H7 (cell line): ENCODE measurements around the gene SLC25A21. TPM values are rescaled to one million over a fixed set of nuclear protein-coding genes. Genes with fewer than 3 reads are reported as not detected.

Experiments
- DNase-seq: peaks from one replicate; pipeline ENCODE4 v3.0.0; 2012
- H3K27me3 ChIP-seq: 2 replicates; pipeline ENCODE4 v1.6.0; 2011; ENCODE audit warnings: mild to moderate bottlenecking, low read length; ENCODE audit not compliant: control insufficient read depth, insufficient read depth
- H3K36me3 ChIP-seq: replicated peaks from 2 replicates; pipeline ENCODE4 v1.5.1; 2011; ENCODE audit warnings: low read length; ENCODE audit not compliant: control insufficient read depth, insufficient read depth
- H3K4me3 ChIP-seq: 2 replicates; pipeline ENCODE4 v1.5.1; 2011; ENCODE audit warnings: low read depth, mild to moderate bottlenecking, control low read depth, low read length, moderate library complexity; ENCODE audit not compliant: insufficient read depth
- total RNA-seq: library from RNA; depleted of rRNA; stranded (reverse); fragments of >200 nt; shearing (Covaris generic); gene quantifications from 2 replicates; pipeline ENCODE4 v1.2.3, GENCODE V29; 2014

The SLC25A21 gene
- total RNA-seq, 1 experiment from 2014 or later = 7.7 TPM

GRCh38 chr14:36747411-36748184, 424.8 kb downstream of the SLC25A21 start:
- Histone ChIP-seq H3K36me3 (no peaks in the 10 kb centered on the region), H3K4me3 (no peak overlapping the region), H3K27me3 (no peaks in the 10 kb centered on the region)
- peak; percentile 41 for DNase-seq

- DNase-seq = no peak
- H3K36me3 ChIP-seq = no peaks in the 10 kb centered on the region
- no peaks in the 10 kb centered on the region for H3K27me3 ChIP-seq
- no peak overlapping the region for H3K4me3 ChIP-seq
Observed at GRCh38 chr14:36746872-36747271, 425.5 kb downstream of the SLC25A21 start.

- no peaks in the 10 kb centered on the region for H3K36me3 ChIP-seq
- no peaks in the 10 kb centered on the region for H3K27me3 ChIP-seq
- no peak for DNase-seq
- no peak overlapping the region for H3K4me3 ChIP-seq
Observed at GRCh38 chr14:36741858-36742257, 430.5 kb downstream of the SLC25A21 start.

- Histone ChIP-seq H3K4me3 (no peak overlapping the region), H3K36me3 (no peaks in the 10 kb centered on the region), H3K27me3 (no peaks in the 10 kb centered on the region)
- DNase-seq = no peak
Observed at GRCh38 chr14:36738269-36738668, 434.1 kb downstream of the SLC25A21 start.

- Histone ChIP-seq H3K4me3 (no peak overlapping the region), H3K36me3 (no peaks in the 10 kb centered on the region), H3K27me3 (no peaks in the 10 kb centered on the region)
- no peak for DNase-seq
Observed at GRCh38 chr14:36726128-36726527, 446.3 kb downstream of the SLC25A21 start.

DNA sequence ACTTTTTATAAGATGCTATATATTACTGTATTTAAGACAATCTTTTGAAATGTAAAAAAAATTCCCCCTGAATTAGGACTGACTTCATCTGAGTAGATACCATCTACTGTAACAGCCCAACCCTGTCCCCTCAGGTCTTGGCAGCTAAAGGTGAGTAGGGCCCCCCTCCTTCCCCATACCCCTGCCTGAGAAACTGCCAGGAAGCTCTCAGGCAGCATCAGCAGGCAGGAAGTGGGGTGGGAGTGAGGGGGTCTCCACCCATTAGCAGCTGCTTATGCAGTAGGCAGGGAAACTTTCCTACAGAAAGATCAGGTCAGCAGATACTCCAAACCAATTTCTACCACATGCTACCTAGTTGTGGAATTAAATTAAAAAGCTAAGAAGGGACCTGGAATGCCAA, 448.2 kb downstream of the SLC25A21 start:
- H3K27me3 ChIP-seq = no peaks in the 10 kb centered on the region
- peak; percentile 32 for DNase-seq
- H3K4me3 ChIP-seq = no peak overlapping the region
- no peaks in the 10 kb centered on the region for H3K36me3 ChIP-seq

DNA sequence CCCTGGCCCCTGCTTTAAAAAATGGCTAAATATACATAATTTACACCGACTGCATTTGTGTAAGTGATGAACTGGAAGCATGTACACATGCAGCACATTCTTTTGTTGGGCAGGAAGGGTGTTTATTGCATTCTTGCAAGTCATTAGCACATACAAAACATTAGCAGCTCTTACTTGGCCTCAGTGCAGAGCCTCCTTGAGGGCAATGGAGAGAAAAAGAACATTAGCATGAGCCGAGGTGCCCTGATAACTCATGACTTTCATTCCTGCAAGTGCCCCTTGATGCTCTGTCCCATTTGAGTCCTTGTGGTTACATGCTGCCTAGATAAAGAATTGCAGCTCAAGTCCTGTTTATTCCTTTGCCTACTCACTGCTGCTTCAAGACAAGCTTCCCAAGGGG, 448.9 kb downstream of the SLC25A21 start:
- Histone ChIP-seq H3K4me3 (no peak overlapping the region), H3K36me3 (no peaks in the 10 kb centered on the region), H3K27me3 (no peaks in the 10 kb centered on the region)
- no peak for DNase-seq

- no peak overlapping the region for H3K4me3 ChIP-seq
- no peaks in the 10 kb centered on the region for H3K27me3 ChIP-seq
- no peak for DNase-seq
- H3K36me3 ChIP-seq = no peaks in the 10 kb centered on the region
Observed at GRCh38 chr14:36721877-36722276, 450.5 kb downstream of the SLC25A21 start.

DNA sequence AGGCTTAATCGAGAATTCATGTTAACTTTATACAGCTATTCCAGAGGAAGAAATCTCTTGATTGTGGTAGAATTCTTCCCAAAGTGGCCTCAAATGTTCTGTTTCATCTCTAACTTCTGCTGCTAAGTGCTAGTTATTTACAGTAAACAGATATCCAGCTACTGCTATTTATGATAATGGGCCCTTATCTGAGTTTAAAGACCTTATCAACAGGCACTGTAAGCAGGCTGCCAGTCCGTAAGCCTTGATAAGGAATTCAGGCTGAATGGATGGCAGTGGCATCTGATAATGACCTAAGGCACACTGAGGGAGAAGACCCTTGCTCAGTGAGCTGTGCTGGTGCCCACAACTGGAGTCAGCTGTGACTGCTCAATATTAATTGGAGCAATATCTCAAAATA, 451.7 kb downstream of the SLC25A21 start:
- no peaks in the 10 kb centered on the region for H3K36me3 ChIP-seq
- DNase-seq = no peak
- no peaks in the 10 kb centered on the region for H3K27me3 ChIP-seq
- no peak overlapping the region for H3K4me3 ChIP-seq

- no peak for DNase-seq
- Histone ChIP-seq H3K4me3 (no peak overlapping the region), H3K36me3 (no peaks in the 10 kb centered on the region), H3K27me3 (no peaks in the 10 kb centered on the region)
Observed at GRCh38 chr14:36719823-36720222, 452.6 kb downstream of the SLC25A21 start.

DNA sequence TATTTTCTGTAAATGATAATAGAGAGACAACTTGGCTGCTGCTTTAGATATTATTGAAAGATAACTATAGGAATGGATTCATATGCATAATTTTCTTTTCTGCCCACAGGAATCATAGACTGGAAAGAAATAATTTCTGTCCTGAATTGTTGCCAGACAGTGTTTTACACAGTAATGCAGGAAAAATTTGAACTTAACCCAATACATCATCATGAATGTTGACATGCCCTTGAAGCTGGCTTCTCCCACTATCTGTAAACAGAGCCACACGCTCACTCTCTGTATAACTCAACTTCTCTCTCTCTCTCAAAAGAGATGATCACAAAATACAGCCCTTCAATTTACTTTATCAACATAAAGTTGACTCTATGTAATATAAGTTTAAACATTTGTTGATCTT, 454.2 kb downstream of the SLC25A21 start:
- H3K27me3 ChIP-seq = no peaks in the 10 kb centered on the region
- H3K4me3 ChIP-seq = no peak overlapping the region
- DNase-seq = no peak
- no peaks in the 10 kb centered on the region for H3K36me3 ChIP-seq

DNA sequence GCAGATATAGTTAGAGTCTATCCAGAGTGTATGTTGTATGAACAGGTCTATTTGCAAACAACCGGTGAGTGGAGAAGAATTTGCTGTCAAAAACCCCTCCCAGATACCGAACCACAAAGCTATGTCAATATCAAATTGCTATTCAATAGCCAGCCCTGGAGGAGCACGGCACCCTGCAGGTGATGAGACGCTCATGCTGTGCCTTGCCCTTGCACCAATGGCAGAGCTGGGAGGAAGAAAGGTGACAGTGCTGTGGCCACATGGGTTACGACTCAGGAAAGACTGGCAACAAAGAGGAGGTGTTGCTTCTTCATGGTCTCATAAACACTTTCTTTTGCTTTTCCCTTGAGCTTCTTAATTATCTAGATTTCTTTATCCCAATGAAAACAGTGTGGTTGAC, 455.0 kb downstream of the SLC25A21 start:
- Histone ChIP-seq H3K4me3 (no peak overlapping the region), H3K27me3 (no peaks in the 10 kb centered on the region), H3K36me3 (no peaks in the 10 kb centered on the region)
- peak; percentile 61 for DNase-seq

- H3K36me3 ChIP-seq = no peaks in the 10 kb centered on the region
- no peak overlapping the region for H3K4me3 ChIP-seq
- no peaks in the 10 kb centered on the region for H3K27me3 ChIP-seq
- DNase-seq = no peak
Observed at GRCh38 chr14:36716614-36717184, 455.7 kb downstream of the SLC25A21 start.

DNA sequence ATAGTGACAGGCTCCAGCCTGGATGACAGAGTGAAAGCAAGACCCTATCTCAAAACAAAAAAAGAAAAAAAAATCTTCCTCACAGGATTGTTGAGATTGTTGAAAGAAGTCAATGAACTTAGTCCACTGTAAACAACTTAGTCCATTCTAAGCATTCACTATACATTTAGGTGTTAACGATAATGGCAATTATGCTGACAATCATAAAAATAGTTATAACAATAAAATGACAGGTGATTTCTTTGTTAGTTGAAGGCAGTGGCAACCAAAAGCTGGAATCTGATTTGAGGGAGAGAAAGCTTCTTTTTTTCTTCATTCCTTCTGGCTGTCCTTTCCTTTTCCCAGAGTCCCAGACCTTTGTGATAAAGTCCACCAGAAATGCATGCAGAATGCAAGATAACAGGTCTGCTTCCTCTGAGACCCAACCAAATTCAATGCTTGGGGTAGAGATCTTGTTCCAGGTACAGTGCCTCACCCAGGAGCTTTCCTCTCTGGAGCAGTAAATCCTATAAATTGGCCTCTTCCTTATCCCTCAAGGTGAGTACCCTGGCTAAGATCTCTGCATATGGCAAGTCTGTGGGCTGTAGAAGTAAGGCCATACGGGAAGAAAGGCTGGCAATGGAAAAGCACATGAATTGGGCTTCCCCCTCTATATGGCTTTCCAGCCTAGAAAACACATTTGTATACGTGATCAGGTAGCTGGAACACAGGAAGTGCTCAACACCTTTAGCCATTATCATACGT, 458.3 kb downstream of the SLC25A21 start:
- no peak for DNase-seq
- H3K4me3 ChIP-seq = no peak overlapping the region

DNA sequence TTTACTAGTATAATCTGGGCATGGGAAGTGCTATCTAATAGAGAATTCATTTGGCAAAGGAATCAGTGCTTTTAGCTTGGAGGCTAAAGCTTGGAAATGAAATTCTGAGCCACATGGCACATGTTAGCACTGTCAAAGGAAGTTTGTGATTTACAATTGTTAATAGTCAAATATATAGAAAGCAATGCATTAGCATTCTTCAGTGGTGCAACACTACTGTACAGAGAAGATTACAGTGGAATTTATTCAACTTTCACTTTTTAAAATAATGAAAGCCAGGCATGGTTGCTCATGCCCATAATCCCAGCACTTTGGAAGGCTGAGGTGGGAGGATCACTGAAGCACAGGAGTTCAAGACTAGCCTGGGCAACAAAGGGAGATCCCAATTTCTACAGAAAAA, 464.8 kb downstream of the SLC25A21 start:
- DNase-seq = no peak
- H3K36me3 ChIP-seq = no peaks in the 10 kb centered on the region
- H3K27me3 ChIP-seq = no peaks in the 10 kb centered on the region
- no peak overlapping the region for H3K4me3 ChIP-seq

More for the DNA sequence above, 458.3 kb downstream of the SLC25A21 start:
- H3K27me3 ChIP-seq = no peaks in the 10 kb centered on the region
- no peaks in the 10 kb centered on the region for H3K36me3 ChIP-seq
